HepG2 (cell line): ENCODE measurements around the gene PFKP. TPM values are rescaled to one million over a fixed set of nuclear protein-coding genes. Genes with fewer than 3 reads are reported as not detected.

ENCODE experiments used
- ARID5B ChIP-seq: IDR thresholded peaks from 2 replicates; pipeline ENCODE4 v1.4.0; 2020; ENCODE audit warnings: mild to moderate bottlenecking, missing genetic modification reagents
- ATF3 ChIP-seq: sonication (generic); formaldehyde crosslinking; IDR thresholded peaks from 2 replicates; pipeline ENCODE4 v1.4.0; 2020; ENCODE audit warnings: missing genetic modification reagents
- ATF4 ChIP-seq, 2 experiments: fragments of 450-650 bp in 1 of 2; sonication (generic) in 1 of 2; formaldehyde crosslinking; IDR thresholded peaks; 2 replicates each; pipeline versions ENCODE4 v1.5.0 to v1.8.0; 2020 to 2022; ENCODE audit warnings: mild to moderate bottlenecking in 1 of 2, missing genetic modification reagents in 1 of 2
- BCL6 ChIP-seq: IDR thresholded peaks from 2 replicates; pipeline ENCODE4 v1.6.1; 2016; ENCODE audit warnings: missing genetic modification reagents, missing compliant biosample characterization
- CBX5 ChIP-seq: sonication (generic); formaldehyde crosslinking; IDR thresholded peaks from 2 replicates; pipeline ENCODE4 v1.4.0; 2020; ENCODE audit warnings: missing genetic modification reagents, borderline replicate concordance
- CREBL2 ChIP-seq: sonication (generic); formaldehyde crosslinking; IDR thresholded peaks from 2 replicates; pipeline ENCODE4 v1.8.1; 2023; ENCODE audit warnings: missing genetic modification reagents, mild to moderate bottlenecking, borderline replicate concordance
- EP300 ChIP-seq, 3 experiments: sonication (generic) in 1 of 3; formaldehyde crosslinking in 1 of 3; IDR thresholded peaks; 2 replicates each; pipeline versions ENCODE4 v1.5.1 to v1.6.1; 2011 to 2020; ENCODE audit warnings: low read depth in 2 of 3, low read length in 2 of 3, borderline replicate concordance in 1 of 3, improper control_type of control experiment in 1 of 3, mild to moderate bottlenecking in 1 of 3, missing genetic modification reagents in 1 of 3, moderate library complexity in 1 of 3
- GRHL1 ChIP-seq: sonication (generic); formaldehyde crosslinking; conservative IDR thresholded peaks from 2 replicates; pipeline ENCODE4 v1.8.0; 2022; ENCODE audit warnings: missing genetic modification reagents
- IKZF4 ChIP-seq: sonication (generic); formaldehyde crosslinking; IDR thresholded peaks from 2 replicates; pipeline ENCODE4 v1.5.1; 2020; ENCODE audit warnings: borderline replicate concordance, mild to moderate bottlenecking, low read depth, missing genetic modification reagents; ENCODE audit errors: not compliant biosample characterization
- KLF9 ChIP-seq: IDR thresholded peaks from 2 replicates; pipeline ENCODE4 v1.6.1; 2016; ENCODE audit warnings: low read depth
- NR2F2 ChIP-seq: IDR thresholded peaks from 2 replicates; pipeline ENCODE4 v1.6.1; 2012; ENCODE audit warnings: low read depth, inconsistent platforms, borderline replicate concordance
- PITX1 ChIP-seq: sonication (generic); formaldehyde crosslinking; IDR thresholded peaks from 2 replicates; pipeline ENCODE4 v1.5.1; 2020; ENCODE audit warnings: mild to moderate bottlenecking, missing genetic modification reagents
- PRMT3 ChIP-seq: sonication (generic); formaldehyde crosslinking; IDR thresholded peaks from 2 replicates; pipeline ENCODE4 v1.8.1; 2022; ENCODE audit warnings: low read depth, mild to moderate bottlenecking, moderate library complexity, missing genetic modification reagents, borderline replicate concordance
- SIX4 ChIP-seq: sonication (generic); formaldehyde crosslinking; IDR thresholded peaks from 2 replicates; pipeline ENCODE4 v1.4.0; 2020; ENCODE audit warnings: missing genetic modification reagents
- SOX13 ChIP-seq, 3 experiments: fragments of 450-650 bp in 1 of 3; sonication (generic) in 1 of 3; formaldehyde crosslinking in 1 of 3; IDR thresholded peaks in 2 of 3; conservative IDR thresholded peaks in 1 of 3; 2 replicates each; pipeline versions ENCODE4 v1.5.0 to v1.6.1; 2016 to 2020; ENCODE audit warnings: antibody characterized with exemption in 1 of 3, mild to moderate bottlenecking in 1 of 3, missing compliant biosample characterization in 1 of 3, missing genetic modification reagents in 1 of 3, moderate library complexity in 1 of 3
- TEAD3 ChIP-seq: optimal IDR thresholded peaks from 2 replicates; pipeline ENCODE3; 2016; ENCODE audit warnings: borderline replicate concordance
- ZNF782 ChIP-seq: sonication (generic); formaldehyde crosslinking; IDR thresholded peaks from 2 replicates; pipeline ENCODE4 v1.4.0; 2020; ENCODE audit warnings: missing genetic modification reagents, mild to moderate bottlenecking, borderline replicate concordance
- ZNF784 ChIP-seq: sonication (generic); formaldehyde crosslinking; IDR thresholded peaks from 2 replicates; pipeline ENCODE4 v1.5.1; 2020; ENCODE audit warnings: missing genetic modification reagents, mild to moderate bottlenecking, borderline replicate concordance
- polyA plus RNA-seq, 8 experiments: library from polyadenylated mRNA; depleted of rRNA in 3 of 8; stranded (reverse) in 7 of 8; unstranded in 1 of 8; fragments of >200 nt; fragmentation: Illumina TruSeq in 4 of 8; extraction: Trizol in 4 of 8; gene quantifications; 2 replicates each; pipeline versions ENCODE4 v1.2.1 to v1.2.3, GENCODE V29; 2011 to 2016; ENCODE audit warnings: low read depth in 4 of 8, missing spikeins in 1 of 8, mixed read lengths in 1 of 8; ENCODE audit not compliant: insufficient read depth in 1 of 8
- total RNA-seq, 5 experiments: library from RNA; depleted of rRNA; stranded (reverse); fragments of >200 nt; fragmentation: Illumina TruSeq; extraction: Trizol; gene quantifications; 2 replicates each; pipeline ENCODE4 v1.2.3, GENCODE V29; 2016; ENCODE audit warnings: low read depth in 1 of 5

Gene PFKP
- total and polyA plus RNA-seq, 2 of the 13 experiments (the other 11 are each of a cell fraction or from before 2014, with no cell fraction given) = 0.80 to 2.4 TPM

GRCh38 chr10:3090914-3091787, 23.8 kb downstream of the PFKP start (continued):
- TF ChIP-seq PRMT3 (CRISPR knock-in tag) (no peak), KLF9 (no peak), ATF3 (0 out of 2 replicates have a peak, but pooled peaks have one; percentile 38), IKZF4 (CRISPR knock-in tag) (no peak), BCL6 (peak; percentile 60; the same call in 1 of the 2 replicates), CREBL2 (CRISPR knock-in tag) (no peak), ARID5B (CRISPR knock-in tag) (0 out of 2 replicates have a peak, but pooled peaks have one; percentile 14), ZNF784 (no peak), GRHL1 (CRISPR knock-in tag) (no peak), ZNF782 (CRISPR knock-in tag) (no peak), ATF4 (CRISPR knock-in tag; IDR thresholded peaks at IDR 0.05) (0 out of 4 replicates have a peak, but pooled peaks of 1 of the 2 experiments have one; percentile 16), PITX1 (CRISPR knock-in tag) (no peak), NR2F2 (no peak), SOX13 (IDR thresholded peaks at IDR 0.05) (no peak), SOX13 (CRISPR knock-in tag; conservative IDR thresholded peaks at IDR 0.05 in 1 of 2, IDR thresholded peaks at IDR 0.05 in 1 of 2) (peak in 1 of 2 experiments; percentile 6; a peak in 1 of 4 replicates), SIX4 (CRISPR knock-in tag) (no peak), TEAD3 (peak; percentile 84), CBX5 (no peak), EP300 (IDR thresholded peaks at IDR 0.05; ENCODE audit: low read depth in 2 of 2, low read length in 2 of 2) (peak in 1 of 2 experiments; percentile 31; a peak in 1 of 4 replicates), EP300 (CRISPR knock-in tag; IDR thresholded peaks at IDR 0.05; ENCODE audit: borderline replicate concordance) (peak; percentile 22; the same call in 1 of the 2 replicates)
